Gastroesophageal sphincter (tissue), 3 donors: ENCODE measurements around the gene FOXN1.

Source experiments
- POLR2A ChIP-seq, 2 donors: fragments of 450-650 bp; IDR thresholded peaks; one replicate each; pipeline ENCODE4 v1.6.1; 2017; ENCODE audit warnings: antibody characterized with exemption in 2 of 2, mild to moderate bottlenecking in 2 of 2, moderate library complexity in 1 of 2
- POLR2AphosphoS5 ChIP-seq: sonication (generic); formaldehyde crosslinking; IDR thresholded peaks from one replicate; pipeline ENCODE4 v1.6.1; 2017; ENCODE audit warnings: antibody characterized with exemption
- TF ChIP-seq, protein P1 (sequence below), 4 experiments: fragments of 200-600 bp in 2 of 4; fragments of 450-650 bp in 2 of 4; sonication (generic) in 1 of 4; IDR thresholded peaks; one replicate each; pipeline ENCODE4 v1.5.1; 2017 to 2019; ENCODE audit warnings: antibody characterized with exemption in 4 of 4, mild to moderate bottlenecking in 2 of 4, moderate library complexity in 2 of 4

DNA sequence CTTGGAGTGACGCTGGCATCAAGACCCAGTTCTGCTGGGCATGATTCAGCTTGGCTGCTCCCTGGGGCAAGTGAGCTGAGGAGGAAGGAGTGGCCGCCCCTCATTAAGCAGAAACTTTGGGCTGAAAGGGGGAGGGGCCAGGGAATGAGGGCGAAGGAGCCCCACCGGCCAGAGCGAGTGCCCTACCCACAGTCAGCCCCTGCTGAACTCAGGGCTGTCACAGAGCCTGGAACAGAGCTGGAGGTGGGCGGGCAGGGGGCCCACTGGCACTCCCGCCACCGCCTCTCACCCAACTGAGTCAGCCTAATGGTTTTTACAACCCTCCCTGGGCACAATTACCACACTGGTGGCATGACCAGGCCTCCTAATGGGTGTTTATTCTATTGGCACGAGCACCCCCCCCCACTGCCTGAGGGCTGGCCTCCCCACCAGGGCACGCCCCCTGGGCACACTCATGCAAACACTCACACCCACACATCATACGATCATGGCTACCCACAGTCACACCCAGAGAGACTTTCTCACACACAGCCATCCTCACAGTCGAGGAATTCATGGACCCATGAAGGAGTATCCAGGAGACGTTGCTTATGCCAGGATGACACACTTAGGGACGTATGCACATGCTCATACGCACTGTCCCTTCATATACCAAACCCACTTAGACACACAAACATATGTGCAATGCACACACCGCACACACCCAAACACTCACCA, 27.1 kb downstream of the FOXN1 start:
- TF ChIP-seq, protein P1, sequence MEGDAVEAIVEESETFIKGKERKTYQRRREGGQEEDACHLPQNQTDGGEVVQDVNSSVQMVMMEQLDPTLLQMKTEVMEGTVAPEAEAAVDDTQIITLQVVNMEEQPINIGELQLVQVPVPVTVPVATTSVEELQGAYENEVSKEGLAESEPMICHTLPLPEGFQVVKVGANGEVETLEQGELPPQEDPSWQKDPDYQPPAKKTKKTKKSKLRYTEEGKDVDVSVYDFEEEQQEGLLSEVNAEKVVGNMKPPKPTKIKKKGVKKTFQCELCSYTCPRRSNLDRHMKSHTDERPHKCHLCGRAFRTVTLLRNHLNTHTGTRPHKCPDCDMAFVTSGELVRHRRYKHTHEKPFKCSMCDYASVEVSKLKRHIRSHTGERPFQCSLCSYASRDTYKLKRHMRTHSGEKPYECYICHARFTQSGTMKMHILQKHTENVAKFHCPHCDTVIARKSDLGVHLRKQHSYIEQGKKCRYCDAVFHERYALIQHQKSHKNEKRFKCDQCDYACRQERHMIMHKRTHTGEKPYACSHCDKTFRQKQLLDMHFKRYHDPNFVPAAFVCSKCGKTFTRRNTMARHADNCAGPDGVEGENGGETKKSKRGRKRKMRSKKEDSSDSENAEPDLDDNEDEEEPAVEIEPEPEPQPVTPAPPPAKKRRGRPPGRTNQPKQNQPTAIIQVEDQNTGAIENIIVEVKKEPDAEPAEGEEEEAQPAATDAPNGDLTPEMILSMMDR (IDR thresholded peaks at IDR 0.05), result no peak
- TF ChIP-seq POLR2A (IDR thresholded peaks at IDR 0.05) (no peak), POLR2AphosphoS5 (no peak)
